ENCODE data around the gene FKBP10. TPM values are rescaled to one million over a fixed set of nuclear protein-coding genes. Genes with fewer than 3 reads are reported as not detected.

The FKBP10 gene
- total and polyA plus RNA-seq, 9 donors, result 113 to 226 (median 153) TPM

DNA sequence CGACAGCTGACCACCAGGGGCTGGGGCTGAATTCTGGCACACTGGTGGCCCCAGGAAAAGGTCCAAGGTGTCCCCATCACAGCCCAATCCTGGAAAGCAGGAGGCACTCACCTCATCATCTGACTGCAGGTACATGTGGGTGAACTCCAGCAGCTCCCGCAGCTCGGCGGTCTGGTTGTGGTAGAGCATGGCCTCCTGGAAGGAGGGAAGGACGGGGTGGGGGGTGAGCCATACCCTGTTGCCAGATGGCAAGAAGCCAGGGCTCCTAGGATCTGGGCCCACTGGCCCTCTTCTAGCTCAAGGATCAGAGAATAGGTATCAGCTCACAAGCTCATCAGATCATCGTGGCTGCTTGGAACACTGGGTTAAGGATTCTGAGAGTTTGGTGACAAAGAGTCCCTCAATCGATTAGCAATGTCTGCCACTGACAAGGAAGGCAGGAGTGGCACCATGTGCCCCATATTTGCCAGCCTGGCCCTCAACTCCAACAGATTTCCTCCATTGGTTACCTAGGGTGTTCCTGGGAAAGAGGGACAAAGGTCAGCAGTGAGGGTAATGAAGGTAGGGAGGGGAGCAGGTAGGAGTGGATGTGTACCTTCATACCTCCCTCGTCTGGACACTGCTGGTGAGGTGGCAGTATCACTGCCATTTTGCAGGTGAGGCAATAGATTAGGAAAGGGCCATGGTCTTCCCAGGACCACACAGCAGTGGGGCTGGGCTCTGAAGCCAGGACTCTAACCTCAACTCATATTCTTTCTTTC, 5.9 kb upstream of the FKBP10 start:
- Histone ChIP-seq H3K36me3 (ENCODE audit: control insufficient read depth, insufficient read depth, low read length) (peaks cover 43% of the 10 kb centered on the region), H3K27me3 (ENCODE audit: control insufficient read depth, insufficient read depth, low read length) (peaks cover 2% of the 10 kb centered on the region), H3K9me3 (replicated peaks; ENCODE audit: control insufficient read depth, low read depth, low read length) (no peaks in the 10 kb centered on the region), H3K4me3 (ENCODE audit: low read length) (no peak overlapping the region), H3K4me1 (ENCODE audit: control insufficient read depth, insufficient read depth, low read length) (peaks cover 17% of the 10 kb centered on the region), H3K27ac (ENCODE audit: low read length) (no peak overlapping the region)
- 71% methylated on average over 5 of the region's 8 CpGs for WGBS (ENCODE audit: insufficient coverage)
- DNase-seq, result no peak

GRCh38 chr17:41810659-41811548, 1.9 kb upstream of the FKBP10 start:
- Histone ChIP-seq H3K27me3 (ENCODE audit: control insufficient read depth, insufficient read depth, low read length) (peaks cover 2% of the 10 kb centered on the region), H3K27ac (ENCODE audit: low read length) (no peak overlapping the region), H3K4me3 (ENCODE audit: low read length) (peak overlapping the region; percentile 83), H3K36me3 (ENCODE audit: control insufficient read depth, insufficient read depth, low read length) (peaks cover 30% of the 10 kb centered on the region), H3K9me3 (replicated peaks; ENCODE audit: control insufficient read depth, low read depth, low read length) (no peaks in the 10 kb centered on the region), H3K4me1 (ENCODE audit: control insufficient read depth, insufficient read depth, low read length) (peaks cover 33% of the 10 kb centered on the region)
- no peak for DNase-seq
- 9% methylated on average over 42 of the region's 58 CpGs for WGBS (ENCODE audit: insufficient coverage)

GRCh38 chr17:41811549-41812380, 1.0 kb upstream of the FKBP10 start, which contains the start of gene P3H4:
Gene P3H4, minus strand, starts transcription at chr17:41811949. Its CDS starts 34 bp downstream, at chr17:41811915.
- under 1% methylated on average over 91 of the region's 96 CpGs for WGBS (ENCODE audit: insufficient coverage)

DNA sequence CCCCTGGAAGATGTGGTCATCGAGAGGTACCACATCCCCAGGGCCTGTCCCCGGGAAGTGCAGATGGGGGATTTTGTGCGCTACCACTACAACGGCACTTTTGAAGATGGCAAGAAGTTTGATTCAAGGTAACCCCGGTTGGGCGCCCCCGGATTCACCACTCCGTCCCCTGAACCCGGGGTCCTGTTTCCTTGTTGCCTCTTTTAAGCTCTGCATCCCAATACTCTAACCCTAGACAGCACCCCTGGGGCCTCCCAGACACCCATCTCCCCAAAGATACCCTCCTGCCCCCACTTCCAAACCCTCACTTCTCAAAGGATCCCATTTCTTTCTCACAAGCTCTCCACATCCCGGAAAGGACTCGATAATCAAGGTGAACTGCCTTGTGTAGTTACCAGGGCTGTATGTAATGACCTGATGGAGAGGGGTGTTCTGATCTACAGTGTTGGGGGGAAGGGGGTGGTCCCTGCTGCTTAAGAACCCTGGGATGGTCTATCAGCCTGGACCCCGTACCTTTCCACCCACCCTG, 412 bp downstream of the FKBP10 start:
- no peaks in the 10 kb centered on the region for H3K9me3 ChIP-seq (replicated peaks; ENCODE audit: control insufficient read depth, low read depth, low read length)
- H3K4me1 ChIP-seq (ENCODE audit: control insufficient read depth, insufficient read depth, low read length), result peaks cover 33% of the 10 kb centered on the region
- H3K36me3 ChIP-seq (ENCODE audit: control insufficient read depth, insufficient read depth, low read length), result peaks cover 26% of the 10 kb centered on the region
- 3% methylated on average over 8 of the region's 12 CpGs for WGBS (ENCODE audit: insufficient coverage)
- H3K4me3 ChIP-seq (ENCODE audit: low read length), result peak overlapping the region; percentile 83
- no peak for DNase-seq
- peaks cover 2% of the 10 kb centered on the region for H3K27me3 ChIP-seq (ENCODE audit: control insufficient read depth, insufficient read depth, low read length)
- H3K27ac ChIP-seq (ENCODE audit: low read length), result peak overlapping the region; percentile 90

More at GRCh38 chr17:41811549-41812380, 1.0 kb upstream of the FKBP10 start, which contains the start of gene P3H4:
- Histone ChIP-seq H3K4me1 (ENCODE audit: control insufficient read depth, insufficient read depth, low read length) (peaks cover 33% of the 10 kb centered on the region), H3K36me3 (ENCODE audit: control insufficient read depth, insufficient read depth, low read length) (peaks cover 27% of the 10 kb centered on the region), H3K27me3 (ENCODE audit: control insufficient read depth, insufficient read depth, low read length) (peaks cover 2% of the 10 kb centered on the region), H3K27ac (ENCODE audit: low read length) (peak within 1 kb of the TSS; percentile 90), H3K9me3 (replicated peaks; ENCODE audit: control insufficient read depth, low read depth, low read length) (no peaks in the 10 kb centered on the region), H3K4me3 (ENCODE audit: low read length) (peak within 1 kb of the TSS; percentile 83)
- DNase-seq, result peak; percentile 93

DNA sequence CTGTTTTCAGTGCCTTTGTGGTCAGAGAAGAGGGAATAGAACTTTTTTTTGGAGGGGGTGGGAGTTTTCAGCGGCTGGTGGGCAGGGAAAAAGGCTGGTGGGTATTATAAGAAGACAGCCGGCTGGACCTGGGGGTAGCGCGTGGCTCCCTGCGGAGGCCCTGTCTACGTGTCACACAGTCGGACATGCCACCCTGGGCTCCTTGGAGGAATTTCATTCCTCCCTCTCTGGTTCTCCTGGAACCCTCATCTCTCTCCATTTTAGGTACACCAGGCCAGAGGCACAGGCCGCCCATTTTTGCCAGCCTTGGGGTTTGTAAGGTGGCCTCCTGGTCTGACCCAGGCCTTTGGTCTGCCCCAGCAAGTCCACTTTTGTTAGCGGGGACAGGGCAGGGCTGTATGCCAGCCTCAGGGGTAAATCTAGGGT, 908 bp downstream of the FKBP10 start:
- Histone ChIP-seq H3K4me1 (ENCODE audit: control insufficient read depth, insufficient read depth, low read length) (peaks cover 33% of the 10 kb centered on the region), H3K27ac (ENCODE audit: low read length) (peak overlapping the region; percentile 90), H3K36me3 (ENCODE audit: control insufficient read depth, insufficient read depth, low read length) (peaks cover 24% of the 10 kb centered on the region), H3K9me3 (replicated peaks; ENCODE audit: control insufficient read depth, low read depth, low read length) (no peaks in the 10 kb centered on the region), H3K27me3 (ENCODE audit: control insufficient read depth, insufficient read depth, low read length) (peaks cover 2% of the 10 kb centered on the region), H3K4me3 (ENCODE audit: low read length) (peak overlapping the region; percentile 83)
- 0% methylated on average over 1 of the region's 9 CpGs for WGBS (ENCODE audit: insufficient coverage)
- no peak for DNase-seq

GRCh38 chr17:41814195-41814594, 1.4 kb downstream of the FKBP10 start:
- Histone ChIP-seq H3K27me3 (ENCODE audit: control insufficient read depth, insufficient read depth, low read length) (peaks cover 2% of the 10 kb centered on the region), H3K9me3 (replicated peaks; ENCODE audit: control insufficient read depth, low read depth, low read length) (no peaks in the 10 kb centered on the region), H3K36me3 (ENCODE audit: control insufficient read depth, insufficient read depth, low read length) (peaks cover 20% of the 10 kb centered on the region), H3K4me3 (ENCODE audit: low read length) (peak overlapping the region; percentile 83), H3K27ac (ENCODE audit: low read length) (peak overlapping the region; percentile 90), H3K4me1 (ENCODE audit: control insufficient read depth, insufficient read depth, low read length) (peaks cover 33% of the 10 kb centered on the region)
- 0% methylated on average over 1 of the region's 1 CpG for WGBS (ENCODE audit: insufficient coverage)
- DNase-seq, result no peak

- Histone ChIP-seq H3K4me1 (ENCODE audit: control insufficient read depth, insufficient read depth, low read length) (peaks cover 20% of the 10 kb centered on the region), H3K27me3 (ENCODE audit: control insufficient read depth, insufficient read depth, low read length) (no peaks in the 10 kb centered on the region), H3K36me3 (ENCODE audit: control insufficient read depth, insufficient read depth, low read length) (peaks cover 32% of the 10 kb centered on the region), H3K27ac (ENCODE audit: low read length) (no peak overlapping the region), H3K9me3 (replicated peaks; ENCODE audit: control insufficient read depth, low read depth, low read length) (no peaks in the 10 kb centered on the region), H3K4me3 (ENCODE audit: low read length) (no peak overlapping the region)
- 91% methylated on average over 17 of the region's 23 CpGs for WGBS (ENCODE audit: insufficient coverage)
- DNase-seq, result no peak
Observed at GRCh38 chr17:41816637-41817320, 4.0 kb downstream of the FKBP10 start.

DNA sequence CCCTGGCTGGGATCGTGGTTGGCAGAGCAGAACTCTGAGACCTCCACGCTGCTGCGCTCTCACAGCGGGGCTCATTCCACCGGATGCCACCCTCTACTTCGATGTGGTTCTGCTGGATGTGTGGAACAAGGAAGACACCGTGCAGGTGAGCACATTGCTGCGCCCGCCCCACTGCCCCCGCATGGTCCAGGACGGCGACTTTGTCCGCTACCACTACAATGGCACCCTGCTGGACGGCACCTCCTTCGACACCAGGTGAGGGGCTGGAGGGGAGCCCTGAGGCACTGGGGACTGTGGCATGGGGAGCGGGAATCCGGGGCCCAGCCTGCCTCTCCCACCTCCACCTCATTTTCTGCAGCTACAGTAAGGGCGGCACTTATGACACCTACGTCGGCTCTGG, 5.2 kb downstream of the FKBP10 start:
- 100% methylated on average over 14 of the region's 20 CpGs for WGBS (ENCODE audit: insufficient coverage)
- Histone ChIP-seq H3K27me3 (ENCODE audit: control insufficient read depth, insufficient read depth, low read length) (no peaks in the 10 kb centered on the region), H3K9me3 (replicated peaks; ENCODE audit: control insufficient read depth, low read depth, low read length) (no peaks in the 10 kb centered on the region), H3K36me3 (ENCODE audit: control insufficient read depth, insufficient read depth, low read length) (peaks cover 43% of the 10 kb centered on the region), H3K4me1 (ENCODE audit: control insufficient read depth, insufficient read depth, low read length) (peaks cover 13% of the 10 kb centered on the region), H3K4me3 (ENCODE audit: low read length) (no peak overlapping the region), H3K27ac (ENCODE audit: low read length) (no peak overlapping the region)
- no peak for DNase-seq

GRCh38 chr17:41821776-41822175, 9.0 kb downstream of the FKBP10 start:
- H3K4me3 ChIP-seq (ENCODE audit: low read length), result no peak overlapping the region
- WGBS (ENCODE audit: insufficient coverage), result 89% methylated on average over 4 of the region's 14 CpGs
- H3K36me3 ChIP-seq (ENCODE audit: control insufficient read depth, insufficient read depth, low read length), result peaks cover 64% of the 10 kb centered on the region
- no peak overlapping the region for H3K27ac ChIP-seq (ENCODE audit: low read length)
- H3K4me1 ChIP-seq (ENCODE audit: control insufficient read depth, insufficient read depth, low read length), result no peaks in the 10 kb centered on the region
- H3K9me3 ChIP-seq (replicated peaks; ENCODE audit: control insufficient read depth, low read depth, low read length), result no peaks in the 10 kb centered on the region
- no peaks in the 10 kb centered on the region for H3K27me3 ChIP-seq (ENCODE audit: control insufficient read depth, insufficient read depth, low read length)
- no peak for DNase-seq
